PC-3 (cell line): Measurements from ENCODE around the gene DUOX1. TPM values are rescaled to one million over a fixed set of nuclear protein-coding genes. Genes with fewer than 3 reads are reported as not detected.

Source experiments
- ATAC-seq: fragments of 200-7000 bp; cut with Tn5 transposase; 2 replicates; pipeline ENCODE4 v1.9.1; 2020; ENCODE audit warnings: mild to moderate bottlenecking, moderate library complexity
- BruUV-seq: library from RNA; stranded (reverse); fragments of 400-500 nt; replicated peaks from 2 replicates; lab custom pipeline; 2021; lab: Mats Ljungman, UMichigan
- CTCF ChIA-PET: fragments of 300-600 bp; sonication (Branson Sonifier 250); formaldehyde crosslinking; loops from one replicate; lab custom pipeline; 2022; ENCODE audit warnings: antibody characterized with exemption; lab: Charles Lee
- POLR2A ChIA-PET: fragments of 300-600 bp; sonication (Branson Sonifier 250); formaldehyde crosslinking; loops from one replicate; lab custom pipeline; 2022; ENCODE audit warnings: antibody characterized with exemption; ENCODE audit not compliant: unreplicated experiment; lab: Charles Lee
- DNase-seq: peaks from one replicate; pipeline ENCODE4 v3.0.0-alpha.2; 2015
- H2AFZ ChIP-seq: fragments of 300-600 bp; sonication (generic); 2 replicates; pipeline ENCODE4 v1.6.0; 2016; ENCODE audit warnings: antibody characterized with exemption, low read length
- H3F3A ChIP-seq: fragments of 300-600 bp; sonication (generic); one replicate; pipeline ENCODE4 v1.6.0; 2017; ENCODE audit warnings: antibody characterized with exemption, low read length, control low read depth, mild to moderate bottlenecking; ENCODE audit not compliant: unreplicated experiment
- H3K27ac ChIP-seq: fragments of 300-600 bp; sonication (generic); 2 replicates; pipeline ENCODE4 v1.5.1; 2016; ENCODE audit warnings: mild to moderate bottlenecking, low read length
- H3K27me3 ChIP-seq: fragments of 300-600 bp; sonication (generic); 2 replicates; pipeline ENCODE4 v1.6.1; 2016; ENCODE audit warnings: low read length, mixed read lengths
- H3K36me3 ChIP-seq: fragments of 300-600 bp; sonication (generic); 2 replicates; pipeline ENCODE4 v1.6.1; 2016; ENCODE audit warnings: low read depth, mixed run types, low read length, mixed read lengths
- H3K4me1 ChIP-seq: fragments of 300-600 bp; sonication (generic); 2 replicates; pipeline ENCODE4 v1.5.1; 2016; ENCODE audit warnings: low read length; ENCODE audit not compliant: insufficient read depth
- H3K4me2 ChIP-seq: fragments of 300-600 bp; sonication (generic); 2 replicates; pipeline ENCODE4 v1.6.0; 2016; ENCODE audit warnings: low read length
- H3K4me3 ChIP-seq: fragments of 300-600 bp; sonication (generic); 2 replicates; pipeline ENCODE4 v1.5.1; 2016; ENCODE audit warnings: mild to moderate bottlenecking, low read length, mixed read lengths
- H3K79me2 ChIP-seq: fragments of 300-600 bp; sonication (generic); 2 replicates; pipeline ENCODE4 v1.6.1; 2017; ENCODE audit warnings: low read length, mixed read lengths
- H3K9ac ChIP-seq: fragments of 300-600 bp; sonication (generic); 2 replicates; pipeline ENCODE4 v1.6.0; 2016; ENCODE audit warnings: mild to moderate bottlenecking, low read length
- H3K9me2 ChIP-seq: fragments of 300-600 bp; sonication (generic); replicated peaks from 2 replicates; pipeline ENCODE4 v1.6.1; 2016; ENCODE audit warnings: mixed run types, low read length, mixed read lengths
- H3K9me3 ChIP-seq: fragments of 300-600 bp; sonication (generic); 2 replicates; pipeline ENCODE4 v1.6.1; 2016; ENCODE audit warnings: low read length, mixed read lengths
- H4K20me1 ChIP-seq: fragments of 300-600 bp; sonication (generic); 2 replicates; pipeline ENCODE4 v1.6.1; 2016; ENCODE audit warnings: low read length, mixed read lengths
- CTCF ChIP-seq: fragments of 300-600 bp; sonication (generic); conservative IDR thresholded peaks from 2 replicates; pipeline ENCODE4 v1.5.1; 2017; ENCODE audit warnings: antibody characterized with exemption, low read depth, mild to moderate bottlenecking, low read length
- EZH2 ChIP-seq: fragments of 300-600 bp; sonication (generic); IDR thresholded peaks from one replicate; pipeline ENCODE4 v1.6.1; 2017; ENCODE audit warnings: antibody characterized with exemption, mild to moderate bottlenecking, low read length; ENCODE audit not compliant: unreplicated experiment
- EZH2phosphoT487 ChIP-seq: fragments of 300-600 bp; sonication (generic); IDR thresholded peaks from 2 replicates; pipeline ENCODE4 v1.6.1; 2018; ENCODE audit warnings: mild to moderate bottlenecking, antibody characterized with exemption, low read length, borderline replicate concordance
- intact Hi-C: fragments of 100-400 bp; cut with micrococcal nuclease; formaldehyde crosslinking; loops from 2 replicates; pipeline ENCODE4 v1.9.0; 2023
- total RNA-seq: library from RNA; depleted of rRNA; stranded (reverse); fragments of >200 nt; gene quantifications from 2 replicates; pipeline ENCODE4 v1.2.3, GENCODE V29; 2014

The DUOX1 gene
- total RNA-seq, 1 experiment from 2014 or later, result not detected

- intact Hi-C loops, result no loop called here
- Histone ChIP-seq H3K9me3 (no peaks in the 10 kb centered on the region), H4K20me1 (no peaks in the 10 kb centered on the region), H3K4me3 (no peak overlapping the region), H3K4me1 (no peaks in the 10 kb centered on the region), H3K4me2 (no peak overlapping the region), H2AFZ (no peak overlapping the region), H3K79me2 (no peaks in the 10 kb centered on the region), H3K9ac (no peak overlapping the region), H3K27me3 (0 out of 2 replicates have a peak, but pooled peaks cover 21% of the 10 kb centered on the region), H3K27ac (no peak overlapping the region), H3K9me2 (no peaks in the 10 kb centered on the region), H3K36me3 (no peaks in the 10 kb centered on the region), H3F3A (no peaks in the 10 kb centered on the region)
- ChIA-PET POLR2A (no interaction called here), CTCF (no interaction called here)
- TF ChIP-seq CTCF (no peak), EZH2 (no peak), EZH2phosphoT487 (no peak)
- DNase-seq (no peak), ATAC-seq (no peak)
- no TSS peak for BruUV-seq
Observed at GRCh38 chr15:45094358-45094730, 35.5 kb upstream of the DUOX1 start.

GRCh38 chr15:45095661-45096060 lies 34.1 kb upstream of the DUOX1 start:
- TF ChIP-seq EZH2phosphoT487, result no peak
- TF ChIP-seq EZH2, result no peak
- TF ChIP-seq CTCF, result no peak
- Histone ChIP-seq H4K20me1 (no peaks in the 10 kb centered on the region), H3K9me2 (no peaks in the 10 kb centered on the region), H3K4me2 (no peak overlapping the region), H3K4me3 (no peak overlapping the region), H3K4me1 (no peaks in the 10 kb centered on the region), H3K79me2 (no peaks in the 10 kb centered on the region), H3F3A (no peaks in the 10 kb centered on the region), H3K36me3 (no peaks in the 10 kb centered on the region), H3K9ac (no peak overlapping the region), H3K27me3 (0 out of 2 replicates have a peak, but pooled peaks cover 11% of the 10 kb centered on the region), H2AFZ (no peak overlapping the region), H3K9me3 (no peaks in the 10 kb centered on the region), H3K27ac (no peak overlapping the region)
- no peak for ATAC-seq
- DNase-seq, result no peak
- no TSS peak for BruUV-seq
- POLR2A ChIA-PET, result no interaction called here
- intact Hi-C loops, result no loop called here
- CTCF ChIA-PET, result no interaction called here

GRCh38 chr15:45097466-45097865 lies 32.3 kb upstream of the DUOX1 start:
- ChIA-PET POLR2A (no interaction called here), CTCF (no interaction called here)
- H3K4me1 ChIP-seq, result no peaks in the 10 kb centered on the region
- 0 out of 2 replicates have a peak, but pooled peaks cover 7% of the 10 kb centered on the region for H3K27me3 ChIP-seq
- TF ChIP-seq EZH2, result no peak
- no peak for TF ChIP-seq EZH2phosphoT487
- no peak for TF ChIP-seq CTCF
- no peak overlapping the region for H3K9ac ChIP-seq
- BruUV-seq, result no TSS peak
- DNase-seq (no peak), ATAC-seq (no peak)
- intact Hi-C loops, result no loop called here
- no peaks in the 10 kb centered on the region for H3K9me2 ChIP-seq
- no peak overlapping the region for H3K4me3 ChIP-seq
- no peaks in the 10 kb centered on the region for H3K79me2 ChIP-seq
- no peaks in the 10 kb centered on the region for H3K36me3 ChIP-seq
- H3K4me2 ChIP-seq, result no peak overlapping the region
- H2AFZ ChIP-seq, result no peak overlapping the region
- H3K9me3 ChIP-seq, result no peaks in the 10 kb centered on the region
- no peaks in the 10 kb centered on the region for H3F3A ChIP-seq
- no peak overlapping the region for H3K27ac ChIP-seq
- no peaks in the 10 kb centered on the region for H4K20me1 ChIP-seq
